Muscle of arm (tissue), 12 donors: Measurements from ENCODE around the gene VTI1A. TPM values are rescaled to one million over a fixed set of nuclear protein-coding genes. Genes with fewer than 3 reads are reported as not detected.
A peak's percentile ranks its signal among the peaks of the same experiment; 100 is the strongest.
"Not testable (repeated sequence)": the region's sequence is repeated elsewhere in the genome, so short reads cannot be mapped to it uniquely, and the experiment has no call there.

Source experiments
- DNase-seq: peaks from one replicate; pipeline ENCODE4 v3.0.0-alpha.2; 2013
- polyA plus RNA-seq, 12 donors: library from polyadenylated mRNA; unstranded; fragments of 120-200 nt; gene quantifications; one replicate each; pipeline ENCODE4 v1.2.1, GENCODE V29; 2013; ENCODE audit not compliant: insufficient read length in 12 of 12

VTI1A gene
- polyA plus RNA-seq, 12 donors, result 13.1 to 18.7 (median 15.8) TPM; not detected in 1

GRCh38 chr10:112536663-112537062 is 89.6 kb downstream of the VTI1A start:
- no peak for DNase-seq

GRCh38 chr10:112538168-112538567 is 91.2 kb downstream of the VTI1A start:
- DNase-seq, result no peak

GRCh38 chr10:112539340-112539739 is 92.3 kb downstream of the VTI1A start:
- no peak for DNase-seq

- not testable (repeated sequence) for DNase-seq
Measured at GRCh38 chr10:112542823-112543222, 95.8 kb downstream of the VTI1A start.

- no peak for DNase-seq
Measured at GRCh38 chr10:112546474-112546873, 99.5 kb downstream of the VTI1A start.

GRCh38 chr10:112548535-112549276 is 101.7 kb downstream of the VTI1A start:
- no peak for DNase-seq

- no peak for DNase-seq
Measured at GRCh38 chr10:112552593-112553110, 105.6 kb downstream of the VTI1A start.

- no peak for DNase-seq
Measured at GRCh38 chr10:112553315-112553714, 106.3 kb downstream of the VTI1A start.

- DNase-seq, result no peak
Measured at GRCh38 chr10:112554263-112554662, 107.2 kb downstream of the VTI1A start.

- DNase-seq, result no peak
Measured at GRCh38 chr10:112557197-112557596, 110.2 kb downstream of the VTI1A start.

- DNase-seq, result no peak
Measured at GRCh38 chr10:112558476-112559142, 111.6 kb downstream of the VTI1A start.

GRCh38 chr10:112559349-112559748 is 112.3 kb downstream of the VTI1A start:
- no peak for DNase-seq

GRCh38 chr10:112562122-112562521 is 115.1 kb downstream of the VTI1A start:
- no peak for DNase-seq

- no peak for DNase-seq
Measured at GRCh38 chr10:112562809-112563663, 116.0 kb downstream of the VTI1A start.

- no peak for DNase-seq
Measured at GRCh38 chr10:112564337-112564736, 117.3 kb downstream of the VTI1A start.

- DNase-seq, result peak; percentile 53
Measured at GRCh38 chr10:112565434-112566053, 118.5 kb downstream of the VTI1A start.

- no peak for DNase-seq
Measured at GRCh38 chr10:112570585-112570984, 123.6 kb downstream of the VTI1A start.

GRCh38 chr10:112579578-112579977 is 132.6 kb downstream of the VTI1A start:
- DNase-seq, result no peak

GRCh38 chr10:112580267-112580666 is 133.3 kb downstream of the VTI1A start:
- DNase-seq, result no peak

GRCh38 chr10:112581921-112582320 is 134.9 kb downstream of the VTI1A start:
- DNase-seq, result no peak

- DNase-seq, result no peak
Measured at GRCh38 chr10:112583236-112583939, 136.4 kb downstream of the VTI1A start.
